Loucy (cell line): Measurements from ENCODE around the gene CUX1.

Source experiments
- CTCF ChIP-seq: fragments of 200-600 bp; sonication (generic); conservative IDR thresholded peaks from 2 replicates; pipeline ENCODE4 v1.5.1; 2014; ENCODE audit warnings: mild to moderate bottlenecking, antibody characterized with exemption, low read length
- EZH2phosphoT487 ChIP-seq: fragments of 200-600 bp; IDR thresholded peaks from 2 replicates; pipeline ENCODE4 v1.6.1; 2018; ENCODE audit warnings: antibody characterized with exemption, mild to moderate bottlenecking, moderate library complexity, borderline replicate concordance

- TF ChIP-seq CTCF: no peak
- no peak for TF ChIP-seq EZH2phosphoT487
Observed at GRCh38 chr7:101819913-101820522, 2.6 kb downstream of the CUX1 start.
